Heart left ventricle (tissue), 13 donors: Measurements from ENCODE around the gene DNM2.

Experiments used
- CTCF ChIP-seq, 12 donors: fragments of 200-600 bp; sonication (generic) in 4 of 12; IDR thresholded peaks; one replicate each; pipeline versions ENCODE4 v1.5.0 to v1.8.0; 2018 to 2022; ENCODE audit warnings: antibody characterized with exemption in 12 of 12, mild to moderate bottlenecking in 5 of 12
- POLR2A ChIP-seq, 2 donors: fragments of 450-650 bp; IDR thresholded peaks; one replicate each; pipeline ENCODE4 v1.6.1; 2017; ENCODE audit warnings: antibody characterized with exemption in 2 of 2, mild to moderate bottlenecking in 2 of 2, moderate library complexity in 2 of 2
- donor health status: ischemic (EF 13 %, LVEDD 7.1; RV severe dilation, severe dysfunction).
- donor health status: DM: no; HTN: yes; CAD: no.
- donor health status: DM: no; HTN: no; CAD: no.
- donor health status: ischemic (EF 25% LVEDD 6.9; RV normal size, moderate dysfunction).
- donor health status: ischemic (EF 25% LVEDD 5.7; RV mildly dilated, moderate dysfunction).
- donor health status: ischemic (EF 35%, LVEDD 5.7; RV mildly dilated, moderate dysfunction).
- donor health status: nonischemic (EF 11% LVEDD 7.7; RV severe dilation, severe dysfunction).
- donor health status: DM: yes; HTN: yes; CAD: no.
- donor health status: PGD.
- donor health status: ischemic (EF 29% LVEDD 5.4; RV normal size, mild dysfunction).
- donor health status: nonischemic (EF 23%, LVEDD 6.1; RV moderate dilation, normal function).

GRCh38 chr19:10830370-10830769 lies 112.5 kb downstream of the DNM2 start:
- no peak for TF ChIP-seq CTCF (IDR thresholded peaks at IDR 0.05)
- TF ChIP-seq POLR2A (IDR thresholded peaks at IDR 0.05): no peak
